KMS-11 (cell line): Measurements from ENCODE around the gene SULT6B1.

Experiments used
- H2AFZ ChIP-seq: fragments of 200-600 bp; sonication (generic); 2 replicates; pipeline ENCODE4 v1.6.1; 2016; ENCODE audit warnings: antibody characterized with exemption, mixed run types, low read depth
- H3K27ac ChIP-seq: fragments of 200-600 bp; sonication (generic); 2 replicates; pipeline ENCODE4 v1.6.1; 2016; ENCODE audit warnings: mild to moderate bottlenecking, mixed run types
- H3K27me3 ChIP-seq: fragments of 200-600 bp; sonication (generic); 2 replicates; pipeline ENCODE4 v1.6.1; 2017; ENCODE audit warnings: mild to moderate bottlenecking, low read depth, mixed run types, moderate library complexity; ENCODE audit not compliant: insufficient read depth
- H3K36me3 ChIP-seq: fragments of 200-600 bp; sonication (generic); 2 replicates; pipeline ENCODE4 v1.6.1; 2017; ENCODE audit warnings: mild to moderate bottlenecking, mixed run types; ENCODE audit not compliant: insufficient read depth
- H3K4me1 ChIP-seq: fragments of 200-600 bp; sonication (generic); 2 replicates; pipeline ENCODE4 v1.6.1; 2016; ENCODE audit warnings: mild to moderate bottlenecking, low read depth, mixed run types; ENCODE audit not compliant: poor library complexity, severe bottlenecking
- H3K4me2 ChIP-seq: fragments of 200-600 bp; sonication (generic); 2 replicates; pipeline ENCODE4 v1.7.0; 2016; ENCODE audit warnings: mild to moderate bottlenecking, mixed run types
- H3K4me3 ChIP-seq: fragments of 200-600 bp; sonication (generic); IDR thresholded peaks from 2 replicates; pipeline ENCODE4 v1.6.1; 2017; ENCODE audit warnings: low read depth, low read length, mixed read lengths; ENCODE audit not compliant: insufficient read depth
- H3K79me2 ChIP-seq: fragments of 200-600 bp; sonication (generic); 2 replicates; pipeline ENCODE4 v1.6.1; 2016; ENCODE audit warnings: low read depth, mixed run types; ENCODE audit not compliant: insufficient read depth
- H3K9ac ChIP-seq: fragments of 200-600 bp; sonication (generic); 2 replicates; pipeline ENCODE4 v1.6.1; 2016; ENCODE audit warnings: mild to moderate bottlenecking, mixed run types
- H4K20me1 ChIP-seq: fragments of 200-600 bp; sonication (generic); 2 replicates; pipeline ENCODE4 v1.6.1; 2016; ENCODE audit warnings: mild to moderate bottlenecking, mixed run types; ENCODE audit not compliant: insufficient read depth
- CTCF ChIP-seq: fragments of 200-600 bp; sonication (generic); conservative IDR thresholded peaks from 2 replicates; pipeline ENCODE4 v1.6.1; 2017; ENCODE audit warnings: low read depth, mild to moderate bottlenecking, antibody characterized with exemption, low read length, moderate library complexity, mixed read lengths

The SULT6B1 gene

DNA sequence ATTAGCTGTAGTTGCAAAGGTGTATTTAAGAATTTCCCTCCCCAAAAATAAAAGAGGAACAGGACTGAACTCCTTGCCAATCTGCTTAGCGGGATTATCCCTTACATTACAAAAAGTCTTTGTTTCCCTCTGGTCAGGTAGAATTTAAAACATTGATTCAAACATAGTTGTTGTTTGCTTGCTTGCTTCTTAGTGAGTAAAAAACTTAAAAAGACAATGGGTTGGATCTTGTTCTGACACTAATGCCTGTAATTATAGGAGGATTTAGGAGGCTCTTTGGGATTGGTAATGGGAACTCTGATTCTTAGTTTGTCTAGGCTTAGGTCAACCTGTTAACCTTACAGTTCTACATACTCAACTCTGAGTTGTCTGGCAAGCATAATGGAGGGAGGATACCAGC is 4.1 kb upstream of the SULT6B1 start:
- Histone ChIP-seq H3K4me2 (no peak overlapping the region), H3K27ac (no peak overlapping the region), H3K27me3 (no peaks in the 10 kb centered on the region), H3K9ac (no peak overlapping the region), H3K4me1 (peaks cover 11% of the 10 kb centered on the region), H2AFZ (no peak overlapping the region), H3K4me3 (no peak overlapping the region), H3K36me3 (no peaks in the 10 kb centered on the region), H3K79me2 (peaks cover 11% of the 10 kb centered on the region), H4K20me1 (no peaks in the 10 kb centered on the region)
- no peak for TF ChIP-seq CTCF

GRCh38 chr2:37191747-37192146 is 3.3 kb upstream of the SULT6B1 start:
- no peak for TF ChIP-seq CTCF
- no peaks in the 10 kb centered on the region for H3K36me3 ChIP-seq

DNA sequence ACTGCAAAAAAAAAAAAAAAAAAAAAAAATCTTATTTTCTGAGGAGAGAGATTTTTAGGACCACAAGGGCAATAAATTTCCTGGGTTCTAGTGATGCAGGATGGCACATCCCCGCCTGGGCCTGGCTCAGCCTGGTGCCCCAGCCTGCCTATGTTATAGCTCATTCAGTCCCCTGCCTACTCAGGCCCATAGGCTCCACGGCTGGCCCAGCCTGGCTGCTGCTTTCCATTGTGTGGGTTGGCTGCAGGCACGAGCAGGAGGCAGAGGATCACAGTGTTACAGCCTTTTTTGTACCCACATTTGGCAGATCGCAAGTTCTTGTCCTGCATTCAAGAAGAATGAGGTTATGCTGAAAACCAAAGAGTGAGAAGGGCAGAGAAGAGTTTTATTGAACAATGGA is 2.8 kb upstream of the SULT6B1 start:
- TF ChIP-seq CTCF = no peak
- no peak overlapping the region for H3K4me3 ChIP-seq
- H3K4me1 ChIP-seq = peaks cover 4% of the 10 kb centered on the region
- no peak overlapping the region for H3K9ac ChIP-seq
- H3K4me2 ChIP-seq = no peak overlapping the region
- no peak overlapping the region for H2AFZ ChIP-seq
- H3K27me3 ChIP-seq = no peaks in the 10 kb centered on the region
- no peak overlapping the region for H3K27ac ChIP-seq
- H4K20me1 ChIP-seq = no peaks in the 10 kb centered on the region
- H3K79me2 ChIP-seq = no peaks in the 10 kb centered on the region
- H3K36me3 ChIP-seq = no peaks in the 10 kb centered on the region

More at GRCh38 chr2:37191747-37192146, 3.3 kb upstream of the SULT6B1 start:
- Histone ChIP-seq H3K27me3 (no peaks in the 10 kb centered on the region), H3K4me3 (no peak overlapping the region), H3K9ac (no peak overlapping the region), H3K4me2 (no peak overlapping the region), H3K4me1 (peaks cover 4% of the 10 kb centered on the region), H3K27ac (no peak overlapping the region), H2AFZ (no peak overlapping the region), H3K79me2 (peaks cover 3% of the 10 kb centered on the region; the same call in 1 of the 2 replicates), H4K20me1 (no peaks in the 10 kb centered on the region)

- Histone ChIP-seq H3K27me3 (no peaks in the 10 kb centered on the region), H3K9ac (no peak overlapping the region), H3K4me2 (no peak overlapping the region), H3K36me3 (no peaks in the 10 kb centered on the region), H3K4me3 (no peak overlapping the region), H2AFZ (no peak overlapping the region), H4K20me1 (no peaks in the 10 kb centered on the region), H3K4me1 (peaks cover 2% of the 10 kb centered on the region), H3K79me2 (no peaks in the 10 kb centered on the region), H3K27ac (no peak overlapping the region)
- TF ChIP-seq CTCF = no peak
Measured at GRCh38 chr2:37190290-37190689, 1.8 kb upstream of the SULT6B1 start.
